ENCODE measurements around the gene NBPF9. TPM values are rescaled to one million over a fixed set of nuclear protein-coding genes. Genes with fewer than 3 reads are reported as not detected.
"Not testable (repeated sequence)": the region's sequence is repeated elsewhere in the genome, so short reads cannot be mapped to it uniquely, and the experiment has no call there.

NBPF9 gene
- total RNA-seq, 1 experiment from 2014 or later = 3.9 TPM

GRCh38 chr1:149110343-149110742 is 7.0 kb upstream of the NBPF9 start:
- not testable (repeated sequence) for H2BK20ac ChIP-seq (ENCODE audit: low read depth, low read length, poor library complexity, severe bottlenecking); H3K79me1 ChIP-seq (ENCODE audit: insufficient read depth, low read depth, low read length, poor library complexity, severe bottlenecking); H3K4ac ChIP-seq (ENCODE audit: low read depth, low read length); H3K23ac ChIP-seq (ENCODE audit: insufficient read length, low read depth, low read length); H3K4me2 ChIP-seq (ENCODE audit: insufficient read depth, insufficient read length, low read length); H3K4me1 Mint-ChIP-seq; H3K9me3 Mint-ChIP-seq; H2BK5ac ChIP-seq (ENCODE audit: insufficient read length, low read length); H3K27ac Mint-ChIP-seq; H2AK5ac ChIP-seq (ENCODE audit: insufficient read length, low read length); H4K91ac ChIP-seq (ENCODE audit: insufficient read length, low read depth, low read length); H3K9ac ChIP-seq (ENCODE audit: extremely low read depth, insufficient read length, low read length); H3K9me3 ChIP-seq (ENCODE audit: control insufficient read depth, low read depth, low read length); H3K4me3 Mint-ChIP-seq; H3K56ac ChIP-seq (ENCODE audit: insufficient read length, low read depth, low read length); H4K8ac ChIP-seq (replicated peaks; ENCODE audit: insufficient read length, low read depth, low read length); H4K20me1 ChIP-seq (ENCODE audit: control insufficient read depth, insufficient read depth, insufficient read length); H2BK15ac ChIP-seq (ENCODE audit: low read depth, low read length); H3K4me1 ChIP-seq (ENCODE audit: insufficient read depth, low read length); DNase-seq; H2AFZ ChIP-seq (ENCODE audit: low read length); H3T11ph ChIP-seq (ENCODE audit: low read length); H4K5ac ChIP-seq (ENCODE audit: insufficient read length, low read depth, low read length); H3K27me3 ChIP-seq (ENCODE audit: insufficient read depth, low read length); H3K27ac ChIP-seq (ENCODE audit: insufficient read length, low read depth, low read length); H2BK120ac ChIP-seq (ENCODE audit: low read depth, low read length, poor library complexity, severe bottlenecking); H3K36me3 Mint-ChIP-seq (ENCODE audit: insufficient read depth in 1 of 3, low read depth in 3 of 3); H3K18ac ChIP-seq (ENCODE audit: insufficient read length, low read depth, low read length); H3K23me2 ChIP-seq (ENCODE audit: insufficient read length, low read depth, low read length, poor library complexity, severe bottlenecking); H2BK12ac ChIP-seq (ENCODE audit: insufficient read length, low read depth, low read length); H3K79me2 ChIP-seq (ENCODE audit: insufficient read depth, low read length); H3K14ac ChIP-seq (ENCODE audit: insufficient read depth, low read length)
- H3K27me3 Mint-ChIP-seq (ENCODE audit: low read depth) = peaks cover 19% of the 10 kb centered on the region
- no CpG with 5 or more reads among the region's 2 CpGs for WGBS (ENCODE audit: extremely low coverage, insufficient read length, low lambda C conversion rate)

- H3K56ac ChIP-seq (ENCODE audit: insufficient read length, low read depth, low read length); H3K27ac ChIP-seq (ENCODE audit: insufficient read length, low read depth, low read length); H3K79me1 ChIP-seq (ENCODE audit: insufficient read depth, low read depth, low read length, poor library complexity, severe bottlenecking); H3K79me2 ChIP-seq (ENCODE audit: insufficient read depth, low read length); H3K4me2 ChIP-seq (ENCODE audit: insufficient read depth, insufficient read length, low read length); H3K9ac ChIP-seq (ENCODE audit: extremely low read depth, insufficient read length, low read length); H4K91ac ChIP-seq (ENCODE audit: insufficient read length, low read depth, low read length); H3T11ph ChIP-seq (ENCODE audit: low read length); H2BK15ac ChIP-seq (ENCODE audit: low read depth, low read length); H3K4me1 ChIP-seq (ENCODE audit: insufficient read depth, low read length); H3K27ac Mint-ChIP-seq; H2BK20ac ChIP-seq (ENCODE audit: low read depth, low read length, poor library complexity, severe bottlenecking); H2AFZ ChIP-seq (ENCODE audit: low read length); H3K23me2 ChIP-seq (ENCODE audit: insufficient read length, low read depth, low read length, poor library complexity, severe bottlenecking); H3K27me3 ChIP-seq (ENCODE audit: insufficient read depth, low read length); H4K20me1 ChIP-seq (ENCODE audit: control insufficient read depth, insufficient read depth, insufficient read length); H3K18ac ChIP-seq (ENCODE audit: insufficient read length, low read depth, low read length); H4K5ac ChIP-seq (ENCODE audit: insufficient read length, low read depth, low read length); H3K14ac ChIP-seq (ENCODE audit: insufficient read depth, low read length); H3K9me3 Mint-ChIP-seq; H2BK5ac ChIP-seq (ENCODE audit: insufficient read length, low read length); H3K4ac ChIP-seq (ENCODE audit: low read depth, low read length); H3K36me3 Mint-ChIP-seq (ENCODE audit: insufficient read depth in 1 of 3, low read depth in 3 of 3); H3K9me3 ChIP-seq (ENCODE audit: control insufficient read depth, low read depth, low read length); H2BK120ac ChIP-seq (ENCODE audit: low read depth, low read length, poor library complexity, severe bottlenecking); H4K8ac ChIP-seq (replicated peaks; ENCODE audit: insufficient read length, low read depth, low read length); DNase-seq; H2BK12ac ChIP-seq (ENCODE audit: insufficient read length, low read depth, low read length); H3K4me1 Mint-ChIP-seq; H2AK5ac ChIP-seq (ENCODE audit: insufficient read length, low read length); H3K23ac ChIP-seq (ENCODE audit: insufficient read length, low read depth, low read length): not testable (repeated sequence)
- Mint-ChIP-seq H3K27me3 (ENCODE audit: low read depth) (peaks cover 43% of the 10 kb centered on the region), H3K4me3 (peak overlapping the region; percentile 49 to 56; a peak in 3 of 5 replicates)
- no CpG with 5 or more reads among the region's 16 CpGs for WGBS (ENCODE audit: extremely low coverage, insufficient read length, low lambda C conversion rate)
Measured at GRCh38 chr1:149102574-149102973, 777 bp downstream of the NBPF9 start.
